SK-N-SH treated with all-trans-retinoic acid at 6 μM for 48 hours (cell line): Measurements from ENCODE around the gene DNLZ.

Experiments used
- ATAC-seq: fragments of 200-7000 bp; cut with Tn5 transposase; 3 replicates; pipeline ENCODE4 v1.9.1; 2020; ENCODE audit warnings: mild to moderate bottlenecking, moderate library complexity
- ARNTL ChIP-seq: fragments of 450-650 bp; formaldehyde crosslinking; IDR thresholded peaks from 2 replicates; pipeline ENCODE4 v1.5.0; 2020; ENCODE audit warnings: low read depth, mild to moderate bottlenecking, moderate library complexity, borderline replicate concordance
- BACH2 ChIP-seq: fragments of 250-450 bp; sonication (Bioruptor Pico); IDR thresholded peaks from 2 replicates; pipeline ENCODE4 v1.9.0; 2021; ENCODE audit warnings: mild to moderate bottlenecking, borderline replicate concordance
- CREB5 ChIP-seq: fragments of 250-450 bp; sonication (Bioruptor Pico); IDR thresholded peaks from 2 replicates; pipeline ENCODE4 v1.5.1; 2020; ENCODE audit warnings: low read depth, mild to moderate bottlenecking, moderate library complexity
- CSDC2 ChIP-seq: fragments of 250-450 bp; sonication (Bioruptor Pico); IDR thresholded peaks from 2 replicates; pipeline ENCODE4 v1.5.0; 2020; ENCODE audit warnings: mild to moderate bottlenecking, moderate library complexity
- CSRNP3 ChIP-seq: fragments of 250-450 bp; sonication (Bioruptor Pico); IDR thresholded peaks from 2 replicates; pipeline ENCODE4 v1.5.1; 2021; ENCODE audit warnings: mild to moderate bottlenecking, moderate library complexity
- ESRRG ChIP-seq: fragments of 250-450 bp; sonication (Bioruptor Pico); IDR thresholded peaks from 2 replicates; pipeline ENCODE4 v1.6.1; 2021; ENCODE audit warnings: mild to moderate bottlenecking
- GLIS3 ChIP-seq: fragments of 250-450 bp; sonication (Bioruptor Pico); IDR thresholded peaks from 2 replicates; pipeline ENCODE4 v1.5.0; 2020; ENCODE audit warnings: mild to moderate bottlenecking, moderate library complexity
- ISL1 ChIP-seq: fragments of 250-450 bp; sonication (Bioruptor Pico); IDR thresholded peaks from 2 replicates; pipeline ENCODE4 v2.1.2; 2022; ENCODE audit warnings: mild to moderate bottlenecking, moderate library complexity
- OSR1 ChIP-seq: fragments of 250-450 bp; sonication (Bioruptor Pico); IDR thresholded peaks from 2 replicates; pipeline ENCODE4 v1.8.0; 2022; ENCODE audit warnings: moderate library complexity, mild to moderate bottlenecking, inconsistent platforms
- PATZ1 ChIP-seq: fragments of 250-450 bp; sonication (Bioruptor Pico); IDR thresholded peaks from 2 replicates; pipeline ENCODE4 v1.8.0; 2020; ENCODE audit warnings: mild to moderate bottlenecking, moderate library complexity, borderline replicate concordance
- POU6F1 ChIP-seq: fragments of 250-450 bp; sonication (Bioruptor Pico); IDR thresholded peaks from 2 replicates; pipeline ENCODE4 v1.8.0; 2021; ENCODE audit warnings: low read depth, mild to moderate bottlenecking, moderate library complexity, borderline replicate concordance
- PPARA ChIP-seq: fragments of 250-450 bp; sonication (Bioruptor Pico); IDR thresholded peaks from 2 replicates; pipeline ENCODE4 v1.5.0; 2020; ENCODE audit warnings: mild to moderate bottlenecking, borderline replicate concordance
- RARB ChIP-seq: fragments of 250-450 bp; sonication (Bioruptor Pico); IDR thresholded peaks from 2 replicates; pipeline ENCODE4 v1.8.0; 2021; ENCODE audit warnings: mild to moderate bottlenecking, moderate library complexity
- SNAI2 ChIP-seq: fragments of 250-450 bp; sonication (Bioruptor Pico); IDR thresholded peaks from 2 replicates; pipeline ENCODE4 v1.5.0; 2020; ENCODE audit warnings: mild to moderate bottlenecking, moderate library complexity
- TCF4 ChIP-seq: fragments of 250-450 bp; sonication (Bioruptor Pico); IDR thresholded peaks from 2 replicates; pipeline ENCODE4 v1.8.0; 2021; ENCODE audit warnings: mild to moderate bottlenecking, moderate library complexity, borderline replicate concordance
- TOX ChIP-seq: fragments of 250-450 bp; sonication (Bioruptor Pico); IDR thresholded peaks from 2 replicates; pipeline ENCODE4 v1.8.0; 2021; ENCODE audit warnings: mild to moderate bottlenecking, moderate library complexity, borderline replicate concordance
- ZC3H10 ChIP-seq: fragments of 250-450 bp; sonication (Bioruptor Pico); IDR thresholded peaks from 2 replicates; pipeline ENCODE4 v1.5.1; 2021; ENCODE audit warnings: mild to moderate bottlenecking, moderate library complexity
- ZFP3 ChIP-seq: fragments of 250-450 bp; sonication (Bioruptor Pico); IDR thresholded peaks from 2 replicates; pipeline ENCODE4 v1.5.0; 2020; ENCODE audit warnings: mild to moderate bottlenecking, moderate library complexity
- ZFP30 ChIP-seq: fragments of 450-650 bp; formaldehyde crosslinking; IDR thresholded peaks from 2 replicates; pipeline ENCODE4 v1.5.0; 2022; ENCODE audit warnings: mild to moderate bottlenecking, moderate library complexity
- ZNF565 ChIP-seq: fragments of 450-650 bp; formaldehyde crosslinking; conservative IDR thresholded peaks from 2 replicates; pipeline ENCODE4 v1.5.0; 2020; ENCODE audit warnings: low read depth, mild to moderate bottlenecking, moderate library complexity
- ZNF70 ChIP-seq: fragments of 450-650 bp; formaldehyde crosslinking; IDR thresholded peaks from 2 replicates; pipeline ENCODE4 v1.5.0; 2020; ENCODE audit warnings: mild to moderate bottlenecking, moderate library complexity
- ZNF8 ChIP-seq: fragments of 450-650 bp; formaldehyde crosslinking; IDR thresholded peaks from 2 replicates; pipeline ENCODE4 v1.5.0; 2020; ENCODE audit warnings: mild to moderate bottlenecking, moderate library complexity
- TF ChIP-seq, protein P1 (sequence below): fragments of 250-450 bp; sonication (Bioruptor Pico); IDR thresholded peaks from 2 replicates; pipeline ENCODE4 v1.5.0; 2020; ENCODE audit warnings: mild to moderate bottlenecking, moderate library complexity

DNLZ gene

GRCh38 chr9:136397643-136398042 is 34.1 kb upstream of the DNLZ start (continued):
- no peak for TF ChIP-seq PATZ1 (CRISPR knock-in tag)
- no peak for TF ChIP-seq ZC3H10 (CRISPR knock-in tag)
- TF ChIP-seq CSRNP3 (CRISPR knock-in tag) = no peak
- no peak for TF ChIP-seq SNAI2 (CRISPR knock-in tag)
- no peak for TF ChIP-seq ZNF8

GRCh38 chr9:136396219-136396515 is 32.6 kb upstream of the DNLZ start:
- no peak for TF ChIP-seq TOX
- no peak for TF ChIP-seq ESRRG (CRISPR knock-in tag)
- TF ChIP-seq CREB5 (CRISPR knock-in tag) = no peak
- TF ChIP-seq CSDC2 (CRISPR knock-in tag) = no peak
- no peak for TF ChIP-seq POU6F1 (CRISPR knock-in tag)
- TF ChIP-seq TCF4 (CRISPR knock-in tag) = no peak
- TF ChIP-seq ZC3H10 (CRISPR knock-in tag) = no peak
- TF ChIP-seq, protein P1, sequence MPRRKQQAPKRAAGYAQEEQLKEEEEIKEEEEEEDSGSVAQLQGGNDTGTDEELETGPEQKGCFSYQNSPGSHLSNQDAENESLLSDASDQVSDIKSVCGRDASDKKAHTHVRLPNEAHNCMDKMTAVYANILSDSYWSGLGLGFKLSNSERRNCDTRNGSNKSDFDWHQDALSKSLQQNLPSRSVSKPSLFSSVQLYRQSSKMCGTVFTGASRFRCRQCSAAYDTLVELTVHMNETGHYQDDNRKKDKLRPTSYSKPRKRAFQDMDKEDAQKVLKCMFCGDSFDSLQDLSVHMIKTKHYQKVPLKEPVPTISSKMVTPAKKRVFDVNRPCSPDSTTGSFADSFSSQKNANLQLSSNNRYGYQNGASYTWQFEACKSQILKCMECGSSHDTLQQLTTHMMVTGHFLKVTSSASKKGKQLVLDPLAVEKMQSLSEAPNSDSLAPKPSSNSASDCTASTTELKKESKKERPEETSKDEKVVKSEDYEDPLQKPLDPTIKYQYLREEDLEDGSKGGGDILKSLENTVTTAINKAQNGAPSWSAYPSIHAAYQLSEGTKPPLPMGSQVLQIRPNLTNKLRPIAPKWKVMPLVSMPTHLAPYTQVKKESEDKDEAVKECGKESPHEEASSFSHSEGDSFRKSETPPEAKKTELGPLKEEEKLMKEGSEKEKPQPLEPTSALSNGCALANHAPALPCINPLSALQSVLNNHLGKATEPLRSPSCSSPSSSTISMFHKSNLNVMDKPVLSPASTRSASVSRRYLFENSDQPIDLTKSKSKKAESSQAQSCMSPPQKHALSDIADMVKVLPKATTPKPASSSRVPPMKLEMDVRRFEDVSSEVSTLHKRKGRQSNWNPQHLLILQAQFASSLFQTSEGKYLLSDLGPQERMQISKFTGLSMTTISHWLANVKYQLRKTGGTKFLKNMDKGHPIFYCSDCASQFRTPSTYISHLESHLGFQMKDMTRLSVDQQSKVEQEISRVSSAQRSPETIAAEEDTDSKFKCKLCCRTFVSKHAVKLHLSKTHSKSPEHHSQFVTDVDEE = no peak
- TF ChIP-seq RARB (CRISPR knock-in tag) = no peak
- no peak for TF ChIP-seq ISL1 (CRISPR knock-in tag)
- no peak for TF ChIP-seq ZNF565 (CRISPR knock-in tag)
- TF ChIP-seq ZNF8 = no peak
- no peak for TF ChIP-seq ZNF70 (CRISPR knock-in tag)
- TF ChIP-seq BACH2 (CRISPR knock-in tag) = no peak
- no peak for TF ChIP-seq PPARA (CRISPR knock-in tag)
- no peak for TF ChIP-seq ARNTL (CRISPR knock-in tag)
- no peak for TF ChIP-seq ZFP3 (CRISPR knock-in tag)
- no peak for TF ChIP-seq OSR1 (CRISPR knock-in tag)
- no peak for ATAC-seq

DNA sequence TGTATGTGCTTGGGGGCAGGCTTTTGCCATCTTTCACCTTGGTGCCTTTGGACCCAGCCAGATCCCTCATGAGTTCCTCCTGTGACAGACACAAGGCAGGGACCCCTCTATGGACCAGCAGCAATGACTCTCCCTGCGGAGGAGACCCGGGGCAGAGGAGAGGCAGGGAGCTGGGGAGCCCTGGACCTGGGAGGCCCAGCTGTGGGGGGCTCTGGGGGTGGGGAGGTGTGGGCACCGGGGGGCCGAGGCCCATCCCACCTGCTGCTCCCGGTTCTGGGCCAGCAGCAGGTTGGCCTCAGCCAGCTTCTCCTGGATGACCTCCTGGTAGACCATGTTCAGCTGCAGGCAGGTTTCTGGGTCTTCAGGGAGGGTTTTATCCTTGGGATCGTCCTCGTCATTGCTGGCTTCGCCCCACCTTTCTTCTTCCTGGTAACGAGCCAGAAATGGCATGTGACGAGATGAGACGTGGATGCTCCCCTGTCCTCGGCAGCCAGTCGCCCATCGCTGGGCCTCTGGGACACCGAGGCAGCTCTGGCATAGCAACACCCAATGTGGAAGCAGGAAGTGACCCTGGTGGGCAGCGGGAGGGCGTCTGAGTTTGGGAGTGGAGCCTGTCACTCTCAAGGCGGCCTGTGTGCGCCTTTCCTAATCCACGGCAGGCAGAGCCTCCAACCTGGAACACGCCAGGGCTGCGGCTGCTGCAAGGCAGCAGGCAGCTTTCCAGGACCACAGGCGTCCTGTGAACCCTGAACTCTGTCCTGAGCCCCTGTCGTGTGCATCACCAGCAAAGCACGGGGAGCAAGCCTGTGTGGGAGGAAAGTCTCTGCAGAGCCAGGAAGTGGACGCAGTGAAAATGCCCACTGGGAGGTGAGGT is 32.0 kb upstream of the DNLZ start:
- no peak for ATAC-seq
- TF ChIP-seq BACH2 (CRISPR knock-in tag) (no peak), TCF4 (CRISPR knock-in tag) (no peak), ZC3H10 (CRISPR knock-in tag) (no peak), PPARA (CRISPR knock-in tag) (no peak), ZFP30 (no peak), CREB5 (CRISPR knock-in tag) (no peak), ZFP3 (CRISPR knock-in tag) (no peak), GLIS3 (CRISPR knock-in tag) (no peak), ISL1 (CRISPR knock-in tag) (no peak), ARNTL (CRISPR knock-in tag) (no peak), SNAI2 (CRISPR knock-in tag) (no peak), CSDC2 (CRISPR knock-in tag) (no peak), ESRRG (CRISPR knock-in tag) (no peak), RARB (CRISPR knock-in tag) (no peak)
- TF ChIP-seq, all 23 proteins: peak for 0
